Smooth muscle cell (in vitro differentiated cells): ENCODE results near the gene MAN1C1. TPM values are rescaled to one million over a fixed set of nuclear protein-coding genes. Genes with fewer than 3 reads are reported as not detected.

Source experiments
- DNase-seq: peaks from one replicate; lab custom pipeline; 2025; ENCODE audit not compliant: unreplicated experiment; lab: John Stamatoyannopoulos, UW
- H2AFZ ChIP-seq: fragments of 200-600 bp; sonication (generic); 2 replicates; pipeline ENCODE4 v1.6.0; 2016; ENCODE audit warnings: antibody characterized with exemption, low read depth, mild to moderate bottlenecking
- H3F3A ChIP-seq: fragments of 200-600 bp; sonication (generic); 2 replicates; pipeline ENCODE4 v1.6.0; 2017; ENCODE audit warnings: antibody characterized with exemption, low read depth
- H3K27ac ChIP-seq: fragments of 200-600 bp; sonication (generic); 2 replicates; pipeline ENCODE4 v1.5.1; 2016; ENCODE audit warnings: low read depth, mild to moderate bottlenecking
- H3K27me3 ChIP-seq: fragments of 200-600 bp; sonication (generic); 2 replicates; pipeline ENCODE4 v1.6.1; 2016; ENCODE audit warnings: low read depth, mild to moderate bottlenecking
- H3K36me3 ChIP-seq: fragments of 200-600 bp; sonication (generic); 2 replicates; pipeline ENCODE4 v1.5.1; 2016; ENCODE audit warnings: low read depth
- H3K4me1 ChIP-seq: fragments of 200-600 bp; sonication (generic); 2 replicates; pipeline ENCODE4 v1.5.1; 2016; ENCODE audit warnings: low read depth
- H3K4me2 ChIP-seq: fragments of 200-600 bp; sonication (generic); 2 replicates; pipeline ENCODE4 v1.6.0; 2016; ENCODE audit warnings: mild to moderate bottlenecking
- H3K4me3 ChIP-seq: fragments of 200-600 bp; sonication (generic); 2 replicates; pipeline ENCODE4 v1.5.1; 2016; ENCODE audit warnings: mild to moderate bottlenecking
- H3K79me2 ChIP-seq: fragments of 200-600 bp; sonication (generic); 2 replicates; pipeline ENCODE4 v1.6.0; 2016; ENCODE audit warnings: low read depth, mild to moderate bottlenecking
- H3K9ac ChIP-seq: fragments of 200-600 bp; sonication (generic); 2 replicates; pipeline ENCODE4 v1.6.0; 2016; ENCODE audit warnings: low read depth
- H3K9me3 ChIP-seq: fragments of 200-600 bp; sonication (generic); replicated peaks from 2 replicates; pipeline ENCODE4 v1.5.1; 2016; ENCODE audit warnings: low read depth
- H4K20me1 ChIP-seq: fragments of 200-600 bp; sonication (generic); 2 replicates; pipeline ENCODE4 v1.6.0; 2016; ENCODE audit warnings: low read depth
- WGBS: methylation state at CpG from one replicate; pipeline ENCODE4 v1.1.7; 2016; ENCODE audit warnings: low lambda C conversion rate; 5-methylcytosine and 5-hydroxymethylcytosine counted together
- polyA plus RNA-seq: library from polyadenylated mRNA; unstranded; fragments of >200 nt; fragmentation: Nextera tagmentation; extraction: Ambion mirVana; gene quantifications from 2 replicates; pipeline ENCODE4 v1.2.1, GENCODE V29; 2016
- total RNA-seq: library from RNA; depleted of rRNA; stranded (reverse); fragments of >200 nt; gene quantifications from 2 replicates; pipeline ENCODE4 v1.2.3, GENCODE V29; 2014
- TF ChIP-seq, protein P1 (sequence below): fragments of 200-600 bp; sonication (generic); IDR thresholded peaks from 2 replicates; pipeline ENCODE4 v1.5.1; 2017; ENCODE audit warnings: borderline replicate concordance, mild to moderate bottlenecking, antibody characterized with exemption; ENCODE audit not compliant: insufficient read depth, poor library complexity, severe bottlenecking

MAN1C1 gene
- total and polyA plus RNA-seq, 2 experiments from 2014 or later: 4.4 to 10.5 TPM

DNA sequence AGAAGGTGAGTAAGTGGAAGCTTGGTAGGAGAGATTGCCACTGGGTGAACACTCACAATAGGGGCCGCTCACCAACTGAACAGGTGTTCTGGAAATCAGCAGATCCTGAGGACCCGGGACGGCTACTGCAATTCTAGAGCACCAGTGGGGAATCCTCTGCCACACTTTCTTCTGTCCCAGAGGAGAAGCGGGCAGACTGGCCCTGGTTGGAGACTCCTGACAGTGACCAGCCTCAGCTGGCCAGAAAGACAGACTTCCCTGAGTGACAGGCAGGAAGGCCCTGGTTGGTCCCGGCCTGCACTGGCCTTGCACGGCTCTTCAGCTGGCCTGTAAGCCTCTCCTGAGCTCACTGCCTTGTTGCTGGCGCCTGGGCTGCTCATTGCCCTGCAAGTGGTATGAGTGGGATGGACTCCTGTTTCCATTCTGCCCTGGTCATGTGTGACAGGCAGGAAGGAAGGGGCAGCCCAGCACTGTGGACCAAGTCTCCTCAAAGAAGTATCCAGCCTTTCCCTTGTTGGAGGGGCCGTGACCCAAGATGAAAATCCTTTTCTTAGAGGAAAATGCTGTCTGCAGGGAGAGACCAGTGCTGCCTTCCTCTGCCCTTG lies 34.5 kb downstream of the MAN1C1 start:
- no peaks in the 10 kb centered on the region for H3K36me3 ChIP-seq
- TF ChIP-seq, protein P1, sequence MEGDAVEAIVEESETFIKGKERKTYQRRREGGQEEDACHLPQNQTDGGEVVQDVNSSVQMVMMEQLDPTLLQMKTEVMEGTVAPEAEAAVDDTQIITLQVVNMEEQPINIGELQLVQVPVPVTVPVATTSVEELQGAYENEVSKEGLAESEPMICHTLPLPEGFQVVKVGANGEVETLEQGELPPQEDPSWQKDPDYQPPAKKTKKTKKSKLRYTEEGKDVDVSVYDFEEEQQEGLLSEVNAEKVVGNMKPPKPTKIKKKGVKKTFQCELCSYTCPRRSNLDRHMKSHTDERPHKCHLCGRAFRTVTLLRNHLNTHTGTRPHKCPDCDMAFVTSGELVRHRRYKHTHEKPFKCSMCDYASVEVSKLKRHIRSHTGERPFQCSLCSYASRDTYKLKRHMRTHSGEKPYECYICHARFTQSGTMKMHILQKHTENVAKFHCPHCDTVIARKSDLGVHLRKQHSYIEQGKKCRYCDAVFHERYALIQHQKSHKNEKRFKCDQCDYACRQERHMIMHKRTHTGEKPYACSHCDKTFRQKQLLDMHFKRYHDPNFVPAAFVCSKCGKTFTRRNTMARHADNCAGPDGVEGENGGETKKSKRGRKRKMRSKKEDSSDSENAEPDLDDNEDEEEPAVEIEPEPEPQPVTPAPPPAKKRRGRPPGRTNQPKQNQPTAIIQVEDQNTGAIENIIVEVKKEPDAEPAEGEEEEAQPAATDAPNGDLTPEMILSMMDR: no peak
- no peak for DNase-seq
- WGBS: 92% methylated on average over 8 of the region's 8 CpGs
- H3F3A ChIP-seq: no peaks in the 10 kb centered on the region
- H3K4me1 ChIP-seq: no peaks in the 10 kb centered on the region
- no peaks in the 10 kb centered on the region for H3K27me3 ChIP-seq
- no peak overlapping the region for H3K9ac ChIP-seq
- no peak overlapping the region for H2AFZ ChIP-seq
- H3K27ac ChIP-seq: no peak overlapping the region
- no peaks in the 10 kb centered on the region for H4K20me1 ChIP-seq
- H3K9me3 ChIP-seq: no peaks in the 10 kb centered on the region
- H3K79me2 ChIP-seq: no peaks in the 10 kb centered on the region
- H3K4me3 ChIP-seq: no peak overlapping the region
- no peak overlapping the region for H3K4me2 ChIP-seq

DNA sequence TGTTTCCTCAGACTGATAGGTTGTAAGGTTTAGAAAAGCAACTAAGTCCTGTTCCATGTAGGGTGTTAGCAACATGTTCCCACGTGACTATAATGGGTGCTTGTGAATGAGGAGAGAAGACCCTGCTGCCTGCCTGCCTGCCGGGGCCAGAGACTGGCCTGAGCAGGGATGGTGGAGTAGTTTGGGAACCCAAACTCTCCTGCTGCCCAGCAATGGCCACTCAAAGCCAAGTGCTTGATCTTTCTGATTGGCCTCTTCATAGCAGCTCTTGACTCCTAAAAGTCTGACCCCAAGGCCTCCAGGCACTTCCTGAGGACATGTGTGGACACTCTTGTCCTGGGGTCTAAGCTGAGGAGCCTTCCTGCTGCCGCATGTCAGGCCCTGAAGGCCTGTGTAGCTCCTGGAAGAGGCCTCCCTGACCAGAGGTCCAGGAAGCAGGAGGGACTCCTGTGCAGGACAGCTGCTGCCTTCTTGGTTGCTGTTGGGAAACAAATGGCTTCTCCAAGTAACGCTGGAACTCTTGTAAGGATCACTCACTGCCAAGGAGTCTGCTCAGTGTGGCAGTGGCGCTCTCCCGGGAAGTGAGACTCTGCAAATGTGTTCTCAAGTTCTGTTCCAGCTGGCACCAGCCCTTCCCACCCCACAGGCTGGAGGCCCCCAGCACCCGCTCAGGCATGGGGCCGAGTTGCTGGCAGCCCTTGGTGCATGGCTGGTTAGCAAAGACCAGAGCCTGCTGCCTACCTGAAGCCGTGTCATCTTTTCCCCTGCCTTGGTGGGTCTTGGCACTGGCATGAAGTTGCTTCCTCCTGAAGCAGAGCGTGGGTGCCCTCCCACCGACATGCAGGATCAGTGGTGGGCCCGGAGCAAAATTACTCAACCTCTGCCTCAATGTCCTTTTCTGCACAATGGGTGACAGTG lies 35.5 kb downstream of the MAN1C1 start:
- DNase-seq: no peak
- Histone ChIP-seq H3K36me3 (no peaks in the 10 kb centered on the region), H3K79me2 (no peaks in the 10 kb centered on the region), H3K4me1 (no peaks in the 10 kb centered on the region), H3K9ac (no peak overlapping the region), H3K4me3 (no peak overlapping the region), H3K4me2 (no peak overlapping the region), H3F3A (no peaks in the 10 kb centered on the region), H3K9me3 (no peaks in the 10 kb centered on the region), H3K27ac (no peak overlapping the region), H2AFZ (no peak overlapping the region), H4K20me1 (no peaks in the 10 kb centered on the region), H3K27me3 (no peaks in the 10 kb centered on the region)
- TF ChIP-seq, protein P1: no peak
- 96% methylated on average over 12 of the region's 12 CpGs for WGBS

DNA sequence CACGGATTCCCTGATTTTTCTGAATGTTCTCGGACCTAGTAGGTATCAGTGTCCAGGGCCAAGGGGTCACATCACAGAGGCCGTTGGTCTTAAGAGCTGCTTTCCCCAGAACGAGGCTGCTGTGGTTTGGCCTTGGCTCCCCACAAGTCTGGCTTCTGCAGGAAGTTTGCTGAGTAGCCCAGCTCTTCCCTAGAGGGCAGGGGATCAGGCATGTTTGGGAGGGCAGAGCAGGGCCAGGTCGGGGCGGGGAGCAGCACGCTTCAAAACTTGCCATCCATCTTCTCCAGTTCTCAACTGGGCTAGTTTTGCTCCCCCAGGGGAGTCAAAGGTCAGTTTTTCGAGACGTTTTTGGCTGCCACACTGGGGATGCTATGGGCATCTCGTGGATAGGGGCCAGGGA lies 37.0 kb downstream of the MAN1C1 start:
- Histone ChIP-seq H3K4me3 (no peak overlapping the region), H3K27ac (no peak overlapping the region), H4K20me1 (no peaks in the 10 kb centered on the region), H3K4me2 (no peak overlapping the region), H3K9ac (no peak overlapping the region), H3K4me1 (no peaks in the 10 kb centered on the region), H3K9me3 (no peaks in the 10 kb centered on the region), H3K36me3 (no peaks in the 10 kb centered on the region), H3K79me2 (no peaks in the 10 kb centered on the region), H3F3A (no peaks in the 10 kb centered on the region), H2AFZ (no peak overlapping the region), H3K27me3 (no peaks in the 10 kb centered on the region)
- no peak for DNase-seq
- TF ChIP-seq, protein P1: no peak
- 88% methylated on average over 10 of the region's 10 CpGs for WGBS
